PFSK-1 (cell line): ENCODE results near the gene CRYGA.

Source experiments
- FOXP2 ChIP-seq: optimal IDR thresholded peaks from 2 replicates; pipeline ENCODE3; 2011; ENCODE audit warnings: borderline replicate concordance, control low read depth, inconsistent platforms; ENCODE audit not compliant: insufficient read depth; ENCODE audit errors: extremely low read length, extremely low read depth
- POLR2AphosphoS5 ChIP-seq: IDR thresholded peaks from 2 replicates; pipeline ENCODE4 v1.6.1; 2012; ENCODE audit warnings: low read depth, mild to moderate bottlenecking, control low read depth, low read length, moderate library complexity
- SIN3A ChIP-seq: IDR thresholded peaks from 2 replicates; pipeline ENCODE4 v1.6.1; 2012; ENCODE audit warnings: mild to moderate bottlenecking, low read length, moderate library complexity, borderline replicate concordance; ENCODE audit not compliant: insufficient read depth
- TAF1 ChIP-seq: IDR thresholded peaks from 2 replicates; pipeline ENCODE4 v1.6.1; 2012; ENCODE audit warnings: low read length, control low read depth, borderline replicate concordance; ENCODE audit not compliant: insufficient read depth
- TF ChIP-seq, protein P1 (sequence below), 2 experiments: IDR thresholded peaks; 2 replicates each; pipeline versions ENCODE4 v1.6.1 to v1.8.0; 2011 to 2012; ENCODE audit warnings: low read depth in 2 of 2, low read length in 2 of 2, control low read depth in 1 of 2, inconsistent platforms in 1 of 2, mild to moderate bottlenecking in 1 of 2, moderate library complexity in 1 of 2; ENCODE audit not compliant: insufficient read depth in 1 of 2

The CRYGA gene

DNA sequence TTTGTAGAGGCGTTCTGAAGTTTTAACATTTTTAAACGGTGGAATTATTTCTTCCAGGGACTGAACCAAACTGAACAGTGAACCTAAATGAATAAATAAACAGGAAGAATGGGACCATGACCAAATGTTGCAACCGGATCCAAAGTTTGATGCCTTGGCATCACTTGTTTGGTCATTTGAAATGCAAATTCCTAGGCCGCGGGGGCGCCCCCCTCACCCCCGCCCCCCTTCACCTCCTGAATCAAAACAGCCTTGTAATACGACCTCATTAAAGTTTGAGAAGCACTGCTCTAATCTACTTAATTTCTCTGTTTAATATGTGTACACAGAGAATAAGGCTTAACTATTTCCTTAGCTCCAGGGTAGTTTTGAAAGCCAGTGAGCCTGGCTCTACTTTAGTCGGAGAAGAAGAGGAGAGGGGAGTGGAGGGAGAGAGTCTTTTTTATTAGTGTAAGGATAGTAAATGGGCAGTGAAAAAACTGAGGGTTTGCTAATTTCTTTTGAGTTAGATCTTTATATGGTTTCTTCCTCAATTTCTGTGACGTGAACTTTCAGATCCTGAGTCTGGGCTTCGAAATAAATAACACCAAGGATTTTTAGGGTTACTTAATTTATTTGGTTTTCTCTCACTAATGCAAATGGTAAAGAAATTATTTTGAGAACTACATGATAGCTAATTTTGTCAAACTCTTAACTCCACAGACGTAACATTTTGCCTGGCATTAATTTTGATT, 20.8 kb upstream of the CRYGA start:
- TF ChIP-seq SIN3A (no peak), FOXP2 (no peak), TAF1 (no peak), POLR2AphosphoS5 (no peak)
- TF ChIP-seq, protein P1, sequence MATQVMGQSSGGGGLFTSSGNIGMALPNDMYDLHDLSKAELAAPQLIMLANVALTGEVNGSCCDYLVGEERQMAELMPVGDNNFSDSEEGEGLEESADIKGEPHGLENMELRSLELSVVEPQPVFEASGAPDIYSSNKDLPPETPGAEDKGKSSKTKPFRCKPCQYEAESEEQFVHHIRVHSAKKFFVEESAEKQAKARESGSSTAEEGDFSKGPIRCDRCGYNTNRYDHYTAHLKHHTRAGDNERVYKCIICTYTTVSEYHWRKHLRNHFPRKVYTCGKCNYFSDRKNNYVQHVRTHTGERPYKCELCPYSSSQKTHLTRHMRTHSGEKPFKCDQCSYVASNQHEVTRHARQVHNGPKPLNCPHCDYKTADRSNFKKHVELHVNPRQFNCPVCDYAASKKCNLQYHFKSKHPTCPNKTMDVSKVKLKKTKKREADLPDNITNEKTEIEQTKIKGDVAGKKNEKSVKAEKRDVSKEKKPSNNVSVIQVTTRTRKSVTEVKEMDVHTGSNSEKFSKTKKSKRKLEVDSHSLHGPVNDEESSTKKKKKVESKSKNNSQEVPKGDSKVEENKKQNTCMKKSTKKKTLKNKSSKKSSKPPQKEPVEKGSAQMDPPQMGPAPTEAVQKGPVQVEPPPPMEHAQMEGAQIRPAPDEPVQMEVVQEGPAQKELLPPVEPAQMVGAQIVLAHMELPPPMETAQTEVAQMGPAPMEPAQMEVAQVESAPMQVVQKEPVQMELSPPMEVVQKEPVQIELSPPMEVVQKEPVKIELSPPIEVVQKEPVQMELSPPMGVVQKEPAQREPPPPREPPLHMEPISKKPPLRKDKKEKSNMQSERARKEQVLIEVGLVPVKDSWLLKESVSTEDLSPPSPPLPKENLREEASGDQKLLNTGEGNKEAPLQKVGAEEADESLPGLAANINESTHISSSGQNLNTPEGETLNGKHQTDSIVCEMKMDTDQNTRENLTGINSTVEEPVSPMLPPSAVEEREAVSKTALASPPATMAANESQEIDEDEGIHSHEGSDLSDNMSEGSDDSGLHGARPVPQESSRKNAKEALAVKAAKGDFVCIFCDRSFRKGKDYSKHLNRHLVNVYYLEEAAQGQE (IDR thresholded peaks at IDR 0.05; ENCODE audit: insufficient read depth in 1 of 2, low read depth in 2 of 2, low read length in 2 of 2): no peak

DNA sequence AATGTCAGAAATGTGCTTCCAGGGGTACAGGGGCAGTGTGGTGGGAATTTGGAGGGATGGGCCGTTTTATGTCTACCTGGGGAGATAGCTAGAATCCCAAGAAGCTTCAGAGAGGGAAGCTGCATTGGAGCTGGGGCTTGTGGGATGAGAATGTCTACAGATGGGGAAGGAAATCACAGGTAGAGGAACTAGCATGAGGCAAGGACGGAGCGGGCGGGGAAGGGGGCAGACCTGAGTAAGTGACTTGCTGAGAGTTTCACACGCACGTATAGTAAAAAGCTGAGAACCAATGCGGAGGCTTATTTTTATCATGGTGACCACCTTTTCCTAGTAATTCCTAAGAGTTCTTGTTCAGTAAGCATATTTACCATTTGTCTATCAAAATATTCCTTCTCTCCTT, 20.1 kb upstream of the CRYGA start:
- no peak for TF ChIP-seq TAF1

DNA sequence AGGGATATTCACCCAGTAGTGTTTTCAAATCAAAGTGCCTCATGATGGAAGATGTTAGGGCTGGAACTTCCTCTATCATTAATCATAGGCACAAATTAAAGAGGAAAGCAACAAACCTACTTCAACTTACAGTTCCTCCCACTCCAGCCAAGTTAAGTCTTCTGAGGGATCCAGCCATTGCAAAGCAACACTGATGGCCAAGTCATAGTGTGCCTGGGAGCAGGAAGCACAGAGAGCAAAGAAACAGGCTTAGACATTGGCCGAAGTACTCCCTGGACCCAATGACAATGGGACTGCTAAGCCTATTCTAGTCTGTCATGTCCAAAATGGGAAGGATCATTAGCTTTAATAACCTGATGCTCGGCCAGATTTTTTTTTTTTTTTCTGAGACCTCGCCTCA, 19.4 kb upstream of the CRYGA start:
- TF ChIP-seq POLR2AphosphoS5 (no peak), SIN3A (no peak)

DNA sequence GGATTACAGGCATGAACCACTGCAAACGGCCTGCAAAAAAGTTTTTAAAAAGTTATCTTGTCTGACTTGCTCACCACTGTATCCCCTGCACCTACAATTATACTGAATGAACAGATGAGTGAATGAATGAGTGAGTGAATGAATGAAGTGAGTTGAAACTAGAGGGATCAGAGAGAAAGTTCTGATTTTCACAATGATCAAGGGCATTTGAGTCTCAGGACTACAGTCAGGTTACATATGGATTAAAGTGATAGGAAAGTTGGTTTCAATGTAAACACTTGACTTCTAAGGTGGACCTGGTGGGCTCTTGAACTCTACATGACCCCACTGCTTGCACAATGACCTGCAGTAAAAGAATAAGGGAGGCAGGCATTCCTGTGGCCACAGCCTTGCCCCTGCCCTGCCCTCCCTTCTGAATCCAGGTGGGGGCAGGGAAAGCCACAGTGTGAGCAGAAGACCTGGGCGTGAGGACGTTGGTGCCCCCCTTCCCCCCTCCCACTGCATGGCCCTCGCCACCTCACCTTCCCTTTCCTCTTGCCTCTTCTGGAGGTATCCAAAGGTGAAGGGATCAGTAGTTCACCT, 15.7 kb upstream of the CRYGA start:
- TF ChIP-seq TAF1: no peak
- no peak for TF ChIP-seq POLR2AphosphoS5
- TF ChIP-seq, protein P1 (IDR thresholded peaks at IDR 0.05; ENCODE audit: insufficient read depth in 1 of 2, low read depth in 2 of 2, low read length in 2 of 2): no peak
- no peak for TF ChIP-seq FOXP2
- no peak for TF ChIP-seq SIN3A

DNA sequence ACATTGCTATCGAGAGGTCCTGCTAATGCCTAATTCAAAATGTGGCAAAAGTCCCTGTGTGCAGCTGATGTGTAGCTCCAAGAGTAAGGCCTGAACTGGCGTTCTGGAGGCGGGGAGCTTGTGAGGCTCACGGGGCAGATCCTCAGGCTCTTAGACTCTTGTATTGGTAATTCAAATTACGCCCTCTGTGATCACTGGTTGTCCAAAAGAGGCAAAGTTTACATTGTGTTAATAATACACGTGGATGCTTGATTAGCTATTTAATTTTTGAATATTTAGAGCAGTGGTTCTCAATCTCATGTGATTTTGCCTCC, 12.4 kb upstream of the CRYGA start:
- TF ChIP-seq SIN3A: no peak
- no peak for TF ChIP-seq POLR2AphosphoS5
- TF ChIP-seq, protein P1 (IDR thresholded peaks at IDR 0.05; ENCODE audit: insufficient read depth in 1 of 2, low read depth in 2 of 2, low read length in 2 of 2): no peak
- no peak for TF ChIP-seq TAF1
- TF ChIP-seq FOXP2: no peak

DNA sequence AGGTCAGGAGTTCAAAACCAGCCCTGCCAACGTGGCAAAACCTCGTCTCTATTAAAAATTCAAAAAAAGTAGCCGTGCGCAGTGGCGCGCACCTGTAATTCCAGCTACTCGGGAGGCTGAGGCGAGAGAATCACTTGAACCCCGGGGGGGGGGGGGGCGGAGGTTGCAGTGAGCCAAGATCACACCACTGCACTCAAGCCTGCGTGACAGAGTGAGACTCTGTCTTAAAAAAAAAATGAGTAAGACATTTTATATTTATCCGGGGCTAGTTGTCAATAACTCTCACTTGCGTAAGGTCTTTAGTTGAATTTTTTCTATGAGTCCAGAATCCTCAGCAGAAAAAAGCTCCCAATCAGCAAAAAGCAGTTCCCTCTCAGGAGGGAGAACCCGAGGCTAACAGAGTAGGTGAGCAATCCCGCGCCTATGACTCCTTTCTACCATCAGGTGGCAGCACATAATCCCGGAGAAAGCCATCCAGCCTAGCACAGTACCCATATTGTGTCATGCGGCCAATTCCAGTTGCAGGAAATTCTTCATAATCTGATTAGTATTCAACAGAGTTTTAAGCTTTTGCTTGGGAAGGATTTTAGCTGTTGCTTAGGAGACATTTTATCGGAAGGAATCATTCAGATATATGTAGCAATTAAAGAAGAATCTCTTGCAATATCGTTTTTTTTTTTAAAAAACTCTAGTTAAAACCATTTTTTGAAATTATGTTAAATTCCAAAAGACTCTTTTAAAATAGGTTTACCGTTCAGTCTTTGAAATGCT, 11.9 kb upstream of the CRYGA start:
- TF ChIP-seq, protein P1 (IDR thresholded peaks at IDR 0.05; ENCODE audit: insufficient read depth in 1 of 2, low read depth in 2 of 2, low read length in 2 of 2): no peak
